ENCODE data around the gene PAX5.

PAX5 gene

GRCh38 chr9:37025071-37025822, 8.8 kb downstream of the PAX5 start:
- no peak for DNase-seq (ENCODE audit: low read depth in 4 of 4, low spot score in 1 of 4)

- DNase-seq (ENCODE audit: low read depth in 4 of 4, low spot score in 1 of 4) = no peak
These were observed 16.5 kb downstream of the PAX5 start for GRCh38 chr9:37017546-37017945.

- DNase-seq (ENCODE audit: low read depth in 4 of 4, low spot score in 1 of 4) = no peak
These were observed 22.5 kb downstream of the PAX5 start for GRCh38 chr9:37011530-37011929.

- no peak for DNase-seq (ENCODE audit: low read depth in 4 of 4, low spot score in 1 of 4)
These were observed 23.1 kb downstream of the PAX5 start for GRCh38 chr9:37010976-37011375.

DNA sequence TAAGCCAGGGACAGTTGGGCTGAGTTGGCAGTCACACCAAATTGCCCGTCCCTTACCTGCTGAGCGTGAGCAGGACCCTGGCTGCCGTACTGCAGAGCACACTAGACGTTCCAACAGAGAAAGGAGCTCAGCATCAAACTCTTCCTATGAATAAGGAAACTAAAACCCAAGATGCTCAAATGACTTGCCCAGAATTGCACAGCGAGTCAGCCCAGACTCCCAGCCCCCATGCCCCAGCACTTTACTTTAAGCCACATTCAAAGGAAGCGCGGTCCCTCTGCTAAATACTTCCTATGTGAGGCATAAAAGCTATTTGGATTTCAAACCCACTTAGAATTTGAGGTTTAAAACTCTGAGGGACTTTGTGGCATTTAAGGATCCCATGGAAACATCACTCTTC, 23.9 kb downstream of the PAX5 start:
- DNase-seq (ENCODE audit: low read depth in 4 of 4, low spot score in 1 of 4) = no peak

- no peak for DNase-seq (ENCODE audit: low read depth in 4 of 4, low spot score in 1 of 4)
These were observed 26.8 kb downstream of the PAX5 start for GRCh38 chr9:37007295-37007694.

DNA sequence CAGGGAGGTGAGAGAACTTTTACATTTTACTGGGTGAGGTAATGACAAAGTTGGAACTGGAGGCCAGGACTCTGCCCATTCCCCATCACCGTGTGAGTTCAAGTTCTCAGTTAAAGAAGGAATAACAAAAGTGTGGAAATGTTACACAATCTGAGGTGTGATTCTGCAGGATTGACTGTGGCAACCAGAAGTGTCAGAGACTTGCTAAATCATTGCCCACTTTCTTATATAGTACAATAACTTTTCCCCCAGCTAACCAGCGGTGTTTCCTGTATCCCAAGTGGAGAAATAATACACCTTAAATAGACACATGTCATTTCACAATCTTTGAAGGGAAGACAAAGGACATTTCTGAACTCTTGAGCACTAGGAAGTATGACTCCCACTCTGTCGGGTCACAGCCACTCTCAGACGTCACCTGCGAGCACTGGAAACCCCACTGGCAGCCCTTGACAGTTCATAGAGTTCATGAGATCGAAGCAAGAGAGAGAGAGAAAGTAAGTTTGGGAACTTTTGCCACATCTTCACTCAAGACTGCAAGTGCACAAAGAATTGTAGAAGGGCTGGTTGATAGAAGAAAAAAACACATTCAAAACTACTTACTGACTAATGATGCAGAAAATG, 28.4 kb downstream of the PAX5 start:
- no peak for DNase-seq (ENCODE audit: low read depth in 4 of 4, low spot score in 1 of 4)

DNA sequence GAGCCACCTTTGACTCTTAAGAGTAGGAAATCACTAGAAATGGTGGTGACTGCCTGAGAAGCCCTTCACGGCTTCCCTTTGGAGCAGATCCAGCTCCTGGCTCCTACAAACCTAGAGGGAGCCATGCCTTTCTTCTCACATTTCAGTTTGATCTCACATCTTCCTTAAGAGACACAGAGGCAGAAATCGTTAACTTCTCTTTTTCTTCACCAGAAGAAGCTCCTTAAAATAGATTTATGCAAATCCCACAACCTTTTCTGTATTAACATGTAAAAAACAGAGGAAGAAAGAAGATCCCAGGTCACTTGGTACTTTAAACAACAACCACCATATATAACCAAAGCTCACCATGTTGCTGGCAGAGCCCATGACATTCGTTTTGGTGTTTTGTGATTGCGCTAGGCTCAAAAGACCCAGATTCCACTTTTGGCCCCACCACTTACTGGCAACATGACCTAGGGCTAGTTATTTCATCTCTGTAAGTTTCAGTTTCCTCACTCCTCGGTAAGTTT, 29.6 kb downstream of the PAX5 start:
- no peak for DNase-seq (ENCODE audit: low read depth in 4 of 4, low spot score in 1 of 4)

- no peak for DNase-seq (ENCODE audit: low read depth in 4 of 4, low spot score in 1 of 4)
These were observed 31.5 kb downstream of the PAX5 start for GRCh38 chr9:37002413-37003217.

GRCh38 chr9:37002036-37002412, 32.0 kb downstream of the PAX5 start:
- no peak for DNase-seq (ENCODE audit: low read depth in 4 of 4, low spot score in 1 of 4)

GRCh38 chr9:37001459-37001858, 32.6 kb downstream of the PAX5 start:
- no peak for DNase-seq (ENCODE audit: low read depth in 4 of 4, low spot score in 1 of 4)

DNA sequence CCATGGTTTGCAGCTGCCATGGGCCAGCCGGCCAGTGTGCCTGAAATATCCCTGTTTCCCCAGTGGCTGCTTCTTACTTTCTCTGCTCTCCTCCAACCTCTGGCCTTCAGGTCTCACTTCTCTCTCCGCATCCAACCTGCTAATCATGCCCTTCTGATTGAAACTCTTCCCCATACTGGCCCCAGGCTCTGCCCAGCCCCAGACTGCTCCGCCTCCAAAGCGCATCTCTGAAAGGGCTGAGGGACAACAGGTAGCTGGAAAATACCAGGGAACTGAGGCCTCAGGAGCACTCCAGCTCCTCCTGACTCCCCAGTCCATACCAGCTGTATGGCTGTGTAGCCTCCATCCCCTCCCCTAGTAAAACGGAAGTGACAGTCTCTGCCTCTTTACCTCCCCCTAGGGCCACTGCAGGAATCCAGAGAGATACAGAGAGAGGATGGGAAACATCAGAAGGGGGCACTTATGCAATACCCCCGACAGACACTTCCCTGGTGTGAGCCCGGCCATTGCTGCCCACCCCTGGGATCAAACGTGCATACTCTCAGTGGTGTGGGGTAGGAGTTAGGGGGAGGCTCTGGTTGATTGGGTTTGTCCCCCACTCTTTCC, 34.2 kb downstream of the PAX5 start:
- no peak for DNase-seq (ENCODE audit: low read depth in 4 of 4, low spot score in 1 of 4)

DNA sequence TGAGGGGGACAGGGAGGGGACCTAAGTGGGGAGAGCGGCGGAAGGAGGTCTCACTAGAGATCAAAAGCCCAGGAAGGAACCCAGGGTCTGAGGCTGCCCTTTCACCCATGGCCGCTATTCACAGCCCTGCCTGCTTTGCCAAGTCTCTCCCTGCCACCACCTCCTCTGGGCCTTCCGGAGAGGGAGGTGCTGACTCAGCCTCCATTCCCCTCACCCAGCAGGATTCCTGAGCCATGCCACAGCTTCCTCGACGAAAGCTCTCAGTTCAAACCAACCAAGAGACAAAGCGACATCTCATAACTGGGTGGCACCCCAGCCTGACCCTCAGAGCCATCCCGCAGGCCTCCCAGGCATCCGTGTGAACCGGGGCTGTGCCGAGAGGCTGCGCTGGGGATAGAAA, 36.7 kb downstream of the PAX5 start:
- DNase-seq (ENCODE audit: low read depth in 4 of 4, low spot score in 1 of 4) = no peak

DNA sequence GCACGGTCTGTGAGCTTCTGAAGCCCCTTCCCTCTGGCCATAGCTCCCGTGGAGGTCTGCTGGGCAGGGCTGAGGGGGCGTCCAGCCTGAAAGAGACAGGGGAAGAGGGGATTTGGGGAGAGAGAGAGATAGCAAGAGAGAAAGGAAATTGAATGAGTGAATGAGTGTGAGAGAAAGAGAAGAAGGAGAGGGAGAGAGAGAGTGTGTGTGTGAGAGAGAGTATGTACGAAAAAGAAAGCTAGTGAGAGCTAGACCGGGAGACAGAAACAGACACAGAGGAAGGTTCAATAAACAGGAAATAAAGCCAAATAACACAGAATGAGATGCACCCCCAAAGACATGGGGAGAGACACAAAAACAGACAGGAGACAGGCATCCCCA, 37.4 kb downstream of the PAX5 start:
- no peak for DNase-seq (ENCODE audit: low read depth in 4 of 4, low spot score in 1 of 4)

DNA sequence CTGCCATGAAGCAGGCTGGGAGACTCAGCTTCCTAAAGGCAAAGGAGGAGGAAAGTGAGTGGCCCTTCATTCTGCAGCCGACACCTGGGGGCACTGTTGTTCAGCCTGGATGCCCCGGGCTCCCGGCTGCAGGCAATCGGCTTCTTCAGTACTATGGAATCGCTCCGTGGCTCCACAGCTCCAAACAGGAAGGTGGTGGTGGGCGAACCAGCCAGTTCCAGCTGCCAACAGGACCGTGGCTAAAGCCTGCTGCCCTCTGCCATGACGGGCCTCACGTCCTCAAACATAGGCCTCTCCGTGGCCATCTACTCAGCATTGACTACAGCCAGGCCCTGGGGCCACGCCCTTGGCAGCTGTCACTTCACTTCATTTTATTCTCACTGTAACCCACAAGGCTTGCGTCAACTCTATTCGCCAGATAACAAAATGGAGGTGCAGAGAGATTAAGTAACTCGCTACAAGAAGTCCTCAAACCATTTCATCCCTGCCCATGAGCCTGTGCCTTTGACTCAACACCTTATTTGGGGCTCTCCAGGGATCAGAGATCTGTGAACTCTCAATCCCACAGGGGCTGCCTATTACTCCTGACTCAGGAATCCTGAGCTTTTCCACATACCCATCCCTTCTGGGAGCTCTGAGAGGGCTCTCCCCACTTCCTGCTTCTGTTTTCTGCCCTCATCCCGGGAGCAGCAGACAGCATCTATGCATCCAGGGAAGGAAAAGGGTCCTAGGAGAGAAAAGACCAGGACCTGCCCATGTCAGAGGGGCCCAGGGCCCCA, 38.0 kb downstream of the PAX5 start:
- DNase-seq (ENCODE audit: low read depth in 4 of 4, low spot score in 1 of 4) = peak; percentile 18 to 50 (median 41)

- no peak for DNase-seq (ENCODE audit: low read depth in 4 of 4, low spot score in 1 of 4)
These were observed 39.9 kb downstream of the PAX5 start for GRCh38 chr9:36993933-36994764.

DNA sequence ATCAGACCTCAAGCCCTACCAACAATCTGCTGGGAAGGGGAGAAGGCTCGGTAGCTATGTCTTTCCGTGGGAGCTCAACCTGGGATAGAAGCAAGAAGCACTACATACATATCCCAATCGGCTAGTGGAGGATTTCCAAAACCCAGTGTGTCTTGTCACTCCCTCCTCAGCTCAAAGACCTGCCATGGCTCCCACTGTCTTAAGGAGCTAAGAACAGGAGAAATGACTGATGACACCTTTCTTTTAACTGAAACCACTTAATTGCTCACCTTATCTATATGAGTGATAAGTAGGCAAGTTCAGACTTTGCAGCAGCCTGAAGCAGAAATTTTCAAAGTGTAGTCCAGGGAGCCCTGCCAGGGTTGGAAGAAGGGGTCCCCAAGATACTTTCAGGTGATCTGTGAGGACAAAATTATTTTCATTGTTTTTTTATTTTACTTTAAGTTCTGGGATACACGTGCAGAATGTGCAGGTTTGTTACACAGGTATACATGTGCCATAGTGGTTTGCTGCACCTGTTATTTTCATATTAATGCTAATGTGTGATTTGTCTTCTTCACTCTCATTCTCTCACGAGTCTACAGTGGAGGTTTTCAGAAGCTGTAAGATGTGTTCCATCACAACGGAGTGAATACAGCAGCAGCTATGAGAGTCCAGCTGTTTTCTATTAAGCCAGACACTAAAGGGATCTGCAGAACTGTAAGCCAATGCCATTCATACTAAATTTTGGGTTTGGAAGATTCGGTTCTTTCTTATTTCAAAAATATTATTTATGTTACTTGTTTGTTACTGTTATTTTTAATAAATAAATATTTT, 41.4 kb downstream of the PAX5 start:
- DNase-seq (ENCODE audit: low read depth in 4 of 4, low spot score in 1 of 4) = no peak

GRCh38 chr9:36991516-36992134, 42.4 kb downstream of the PAX5 start:
- peak in 3 of 4 experiments; percentile 18 to 37 (median 37) for DNase-seq (ENCODE audit: low read depth in 4 of 4, low spot score in 1 of 4)

DNA sequence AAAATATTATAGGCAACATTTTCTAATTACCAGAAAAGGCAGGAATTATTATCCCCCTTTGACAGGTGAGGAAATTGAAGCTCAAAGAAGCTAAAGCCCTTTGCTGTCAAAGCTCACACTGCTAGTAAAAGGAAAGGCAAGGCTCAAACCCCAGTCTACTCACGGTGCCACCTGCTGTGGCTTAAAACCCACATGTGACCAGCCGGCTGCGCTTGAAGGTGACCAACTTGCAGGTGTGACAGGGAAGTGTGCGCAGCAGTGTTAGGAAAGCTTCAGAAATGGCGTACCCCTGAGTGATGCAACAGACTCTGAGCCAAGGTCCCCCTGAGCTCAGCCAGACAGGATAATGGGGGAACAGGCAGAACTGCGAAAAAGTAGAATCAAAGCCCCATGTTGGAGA, 45.2 kb downstream of the PAX5 start:
- no peak for DNase-seq (ENCODE audit: low read depth in 4 of 4, low spot score in 1 of 4)

Data from stimulated activated CD4-positive, alpha-beta T cell treated with anti-CD3 and anti-CD28 coated beads, Interleukin-1b, Interleukin-23, amount 100 ng/mL, for 24 hours (primary cell).